BJ (cell line): ENCODE measurements around the gene MX1. TPM values are rescaled to one million over a fixed set of nuclear protein-coding genes. Genes with fewer than 3 reads are reported as not detected.

Experiments used
- CTCF ChIA-PET: fragments of 350-600 bp; formaldehyde crosslinking; extraction: SDS; loops from one replicate; lab custom pipeline; 2021; ENCODE audit warnings: antibody characterized with exemption, inconsistent platforms; lab: Yijun Ruan, JAX
- POLR2A ChIA-PET: fragments of 300-600 bp; sonication (Branson Sonifier 250); formaldehyde crosslinking; extraction: SDS; loops from one replicate; lab custom pipeline; 2021; ENCODE audit warnings: antibody characterized with exemption; lab: Charles Lee
- DNase-seq: peaks from one replicate; pipeline ENCODE4 v3.0.0-alpha.2; 2011; ENCODE audit warnings: low read depth
- H3K27me3 ChIP-seq: 2 replicates; pipeline ENCODE4 v1.6.0; 2011; ENCODE audit warnings: low read length; ENCODE audit not compliant: control insufficient read depth, insufficient read depth
- H3K36me3 ChIP-seq: 2 replicates; pipeline ENCODE4 v1.5.1; 2011; ENCODE audit warnings: low read length; ENCODE audit not compliant: control insufficient read depth, insufficient read depth
- H3K4me3 ChIP-seq: 2 replicates; pipeline ENCODE4 v1.5.1; 2011; ENCODE audit warnings: low read depth, mild to moderate bottlenecking, control low read depth, low read length
- CTCF ChIP-seq: IDR thresholded peaks from 2 replicates; pipeline ENCODE4 v1.5.1; 2011; ENCODE audit warnings: low read depth, mild to moderate bottlenecking, control low read depth, inconsistent platforms, low read length, moderate library complexity; ENCODE audit not compliant: insufficient read depth
- polyA plus RNA-seq: library from polyadenylated mRNA; depleted of rRNA; stranded (reverse); fragments of >200 nt; gene quantifications from 2 replicates; pipeline ENCODE4 v1.2.3, GENCODE V29; 2011

Gene MX1
- polyA plus RNA-seq, 1 experiment, result 7.2 TPM

DNA sequence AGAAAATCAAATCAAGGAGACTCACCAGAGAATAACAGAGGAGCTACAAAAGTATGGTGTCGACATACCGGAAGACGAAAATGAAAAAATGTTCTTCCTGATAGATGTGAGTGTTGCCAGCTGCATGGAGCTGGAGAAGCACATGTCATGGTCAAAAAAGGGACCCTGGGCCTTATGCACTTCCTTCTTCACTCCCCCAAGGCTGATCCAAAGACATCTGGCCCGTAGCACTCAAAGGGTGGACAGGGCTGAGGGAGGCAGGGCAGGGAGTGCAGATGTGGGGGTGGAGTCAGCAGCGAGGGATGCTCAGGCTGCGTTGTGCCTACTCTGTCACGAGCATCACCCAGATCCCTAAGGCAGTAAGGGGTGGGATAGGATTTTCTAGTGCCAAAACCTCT is 19.4 kb downstream of the MX1 start:
- no peak for TF ChIP-seq CTCF
- ChIA-PET CTCF (interaction anchor here (0.9 to 2.4 kb wide), 2 partner anchors 119 to 162 kb away, joined by 3 to 7 read pairs; no protein-coding TSS in a partner anchor), POLR2A (no interaction called here)
- Histone ChIP-seq H3K4me3 (no peak overlapping the region), H3K27me3 (no peaks in the 10 kb centered on the region), H3K36me3 (no peaks in the 10 kb centered on the region)
- no peak for DNase-seq

DNA sequence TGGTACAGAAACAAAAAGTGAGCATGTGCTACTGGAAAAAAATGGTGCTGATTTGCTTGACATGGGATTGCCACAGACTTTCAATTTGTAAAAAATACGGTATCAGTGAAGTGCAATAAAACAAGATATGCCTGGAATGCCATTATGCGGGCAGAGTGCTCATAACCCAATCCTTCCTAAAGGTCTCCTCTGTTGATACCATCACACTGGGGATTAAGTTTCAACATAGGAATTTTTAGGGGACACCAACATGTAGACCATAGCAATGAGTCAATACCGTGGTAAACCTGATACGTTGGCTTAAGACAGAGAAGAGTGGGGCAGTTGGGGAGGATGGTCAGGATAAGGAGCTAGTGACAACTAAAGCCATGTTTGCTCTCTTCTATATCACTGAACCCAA is 20.5 kb downstream of the MX1 start:
- TF ChIP-seq CTCF, result no peak
- Histone ChIP-seq H3K36me3 (no peaks in the 10 kb centered on the region), H3K4me3 (no peak overlapping the region), H3K27me3 (no peaks in the 10 kb centered on the region)
- peak; percentile 56 for DNase-seq
- POLR2A ChIA-PET, result no interaction called here
- CTCF ChIA-PET, result interaction anchor here (1.1 kb wide), 1 partner anchor 9 kb away, joined by 5 read pairs; no protein-coding TSS in a partner anchor

- no peak overlapping the region for H3K4me3 ChIP-seq
- no peaks in the 10 kb centered on the region for H3K36me3 ChIP-seq
- TF ChIP-seq CTCF, result no peak
- DNase-seq, result no peak
- no peaks in the 10 kb centered on the region for H3K27me3 ChIP-seq
- CTCF ChIA-PET, result interaction anchor here (1.1 kb wide), 1 partner anchor 8 kb away, joined by 5 read pairs; no protein-coding TSS in a partner anchor
- POLR2A ChIA-PET, result no interaction called here
These were observed 21.3 kb downstream of the MX1 start for GRCh38 chr21:41447356-41447755.

DNA sequence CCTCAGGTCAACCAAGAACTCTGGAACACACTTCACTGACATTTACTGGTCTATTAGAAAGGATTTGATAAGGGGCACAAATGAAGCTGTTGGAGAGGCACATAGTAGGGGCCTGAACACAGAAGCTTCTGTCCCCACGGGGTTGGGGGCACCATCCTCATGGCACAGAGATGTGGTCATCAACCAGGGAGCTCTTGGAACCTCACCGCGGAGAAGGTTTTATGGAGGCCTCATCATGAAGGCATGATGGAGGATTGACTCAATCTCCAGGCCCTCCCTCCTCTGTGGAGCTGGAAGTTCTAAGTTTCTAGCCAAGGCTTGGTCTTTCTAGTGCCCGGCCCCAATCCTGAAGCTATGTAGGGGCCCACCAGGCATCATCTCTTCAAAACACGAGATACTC is 23.6 kb downstream of the MX1 start:
- no peak overlapping the region for H3K4me3 ChIP-seq
- CTCF ChIA-PET, result interaction anchor here (1.0 to 2.5 kb wide), 4 partner anchors 11 to 169 kb away, joined by 3 to 14 read pairs (median 4); no protein-coding TSS in a partner anchor
- POLR2A ChIA-PET, result no interaction called here
- no peaks in the 10 kb centered on the region for H3K36me3 ChIP-seq
- TF ChIP-seq CTCF, result no peak
- H3K27me3 ChIP-seq, result no peaks in the 10 kb centered on the region
- DNase-seq, result no peak

DNA sequence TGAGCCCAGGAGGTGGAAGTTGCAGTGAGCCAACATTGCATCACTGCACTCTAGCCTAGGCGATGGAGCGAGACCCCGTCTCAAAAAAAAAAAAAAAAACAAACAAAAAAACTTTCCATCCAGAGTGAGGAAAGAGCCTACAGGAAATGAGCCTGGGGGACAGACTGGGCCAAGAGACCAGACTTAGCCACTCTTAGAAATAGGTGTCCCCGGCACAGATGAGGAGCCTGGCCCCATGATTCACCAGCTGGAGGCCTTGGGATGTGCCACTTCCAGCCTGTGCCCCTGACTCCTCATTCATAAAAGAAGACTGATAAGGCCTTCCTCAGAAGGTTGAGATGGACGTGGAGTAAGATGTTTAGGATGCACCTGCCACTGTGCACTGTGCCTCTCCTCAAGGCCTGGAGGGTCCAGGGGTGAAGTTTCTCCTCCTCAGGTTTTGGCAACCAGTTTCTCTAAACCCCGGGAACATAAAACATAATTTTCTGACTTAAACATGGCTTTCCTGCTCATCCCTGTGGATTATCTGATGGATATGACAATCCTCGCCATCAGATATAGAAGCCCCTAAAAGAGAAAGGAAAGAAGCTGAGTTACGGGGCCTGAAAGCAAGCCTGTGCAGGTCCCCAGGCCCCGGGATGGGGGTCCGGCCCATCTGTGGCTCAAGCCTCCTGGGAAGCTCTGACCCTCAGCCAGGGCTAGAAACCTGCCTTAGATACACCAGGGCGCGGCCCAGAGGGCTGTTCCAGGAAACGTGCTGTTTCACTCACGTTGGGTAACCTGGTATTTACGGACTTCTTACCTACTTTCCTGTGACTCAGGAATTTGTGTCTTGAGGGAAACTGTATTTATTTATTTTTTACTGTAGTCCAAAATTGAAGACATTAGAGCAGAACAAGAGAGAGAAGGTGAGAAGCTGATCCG is 26.0 kb downstream of the MX1 start:
- H3K36me3 ChIP-seq, result no peaks in the 10 kb centered on the region
- H3K27me3 ChIP-seq, result no peaks in the 10 kb centered on the region
- TF ChIP-seq CTCF, result no peak
- ChIA-PET POLR2A (no interaction called here), CTCF (interaction anchor here (2.0 kb wide), 1 partner anchor 169 kb away, joined by 6 read pairs; no protein-coding TSS in a partner anchor)
- no peak overlapping the region for H3K4me3 ChIP-seq
- DNase-seq, result no peak
